GM15510 (cell line): ENCODE measurements around the gene CHMP4B.

ENCODE experiments used
- POLR2A ChIP-seq: IDR thresholded peaks from 3 replicates; pipeline ENCODE4 v1.6.1; 2011; ENCODE audit warnings: borderline replicate concordance; ENCODE audit not compliant: insufficient read length; ENCODE audit errors: extremely low read depth

The CHMP4B gene

GRCh38 chr20:33783818-33784217, 27.3 kb upstream of the CHMP4B start:
- TF ChIP-seq POLR2A = no peak

GRCh38 chr20:33784225-33784624, 26.9 kb upstream of the CHMP4B start:
- TF ChIP-seq POLR2A = no peak

GRCh38 chr20:33785503-33785902, 25.6 kb upstream of the CHMP4B start:
- TF ChIP-seq POLR2A = no peak

GRCh38 chr20:33787253-33787891, 23.8 kb upstream of the CHMP4B start:
- no peak for TF ChIP-seq POLR2A

- TF ChIP-seq POLR2A = no peak
Measured at GRCh38 chr20:33788351-33789049, 22.6 kb upstream of the CHMP4B start.

- no peak for TF ChIP-seq POLR2A
Measured at GRCh38 chr20:33789109-33789857, 21.9 kb upstream of the CHMP4B start.

- no peak for TF ChIP-seq POLR2A
Measured at GRCh38 chr20:33789858-33790182, 21.3 kb upstream of the CHMP4B start.

GRCh38 chr20:33790566-33790965, 20.6 kb upstream of the CHMP4B start:
- no peak for TF ChIP-seq POLR2A

GRCh38 chr20:33791021-33791420, 20.1 kb upstream of the CHMP4B start:
- no peak for TF ChIP-seq POLR2A

GRCh38 chr20:33791540-33791939, 19.6 kb upstream of the CHMP4B start:
- TF ChIP-seq POLR2A = no peak

- no peak for TF ChIP-seq POLR2A
Measured at GRCh38 chr20:33791959-33792597, 19.1 kb upstream of the CHMP4B start.

- no peak for TF ChIP-seq POLR2A
Measured at GRCh38 chr20:33793011-33793931, 17.9 kb upstream of the CHMP4B start.

- no peak for TF ChIP-seq POLR2A
Measured at GRCh38 chr20:33796263-33796906, 14.8 kb upstream of the CHMP4B start.
